Keratinocyte (primary cell): Measurements from ENCODE around the gene ICE2. TPM values are rescaled to one million over a fixed set of nuclear protein-coding genes. Genes with fewer than 3 reads are reported as not detected.

Source experiments
- DNase-seq: peaks from one replicate; pipeline ENCODE4 v3.0.0-alpha.2; 2011; ENCODE audit warnings: low read depth, missing footprints, low spot score
- FAIRE-seq: peaks from 2 replicates; lab custom pipeline; 2011; peaks lifted over from hg19 to GRCh38; lab: Jason Lieb, UNC
- H2AFZ ChIP-seq: 2 replicates; pipeline ENCODE4 v1.6.0; 2012; ENCODE audit warnings: low read length, control low read depth, inconsistent platforms; ENCODE audit not compliant: control insufficient read depth
- H3K27ac ChIP-seq: 2 replicates; pipeline ENCODE4 v1.5.1; 2011; ENCODE audit warnings: low read length; ENCODE audit not compliant: control insufficient read depth, insufficient read depth
- H3K27me3 ChIP-seq: 3 replicates; pipeline ENCODE4 v1.6.0; 2011; ENCODE audit warnings: low read length; ENCODE audit not compliant: control insufficient read depth, insufficient read depth; ENCODE audit errors: extremely low read depth
- H3K36me3 ChIP-seq, 2 experiments: 2 replicates in 1 of 2; 3 replicates in 1 of 2; pipeline ENCODE4 v1.5.1; 2011; ENCODE audit warnings: low read length in 2 of 2, mild to moderate bottlenecking in 1 of 2; ENCODE audit not compliant: control insufficient read depth in 2 of 2, insufficient read depth in 2 of 2; ENCODE audit errors: extremely low read depth in 1 of 2
- H3K4me1 ChIP-seq: 3 replicates; pipeline ENCODE4 v1.5.1; 2011; ENCODE audit warnings: low read length; ENCODE audit not compliant: control insufficient read depth, insufficient read depth; ENCODE audit errors: extremely low read depth
- H3K4me2 ChIP-seq: 3 replicates; pipeline ENCODE4 v1.6.0; 2011; ENCODE audit warnings: low read depth, low read length; ENCODE audit not compliant: control insufficient read depth, insufficient read depth; ENCODE audit errors: extremely low read depth
- H3K4me3 ChIP-seq, 3 experiments: fragments of 200-600 bp in 1 of 3; sonication (generic) in 1 of 3; 2 replicates in 2 of 3; 3 replicates in 1 of 3; pipeline ENCODE4 v1.5.1; 2011 to 2016; ENCODE audit warnings: low read length in 3 of 3, mild to moderate bottlenecking in 3 of 3, control low read depth in 2 of 3, inconsistent platforms in 1 of 3, low read depth in 1 of 3, mixed read lengths in 1 of 3, mixed run types in 1 of 3, moderate library complexity in 1 of 3; ENCODE audit not compliant: control insufficient read depth in 2 of 3, insufficient read depth in 2 of 3; ENCODE audit errors: extremely low read depth in 1 of 3
- H3K79me2 ChIP-seq: 2 replicates; pipeline ENCODE4 v1.6.0; 2012; ENCODE audit warnings: low read length; ENCODE audit not compliant: control insufficient read depth, insufficient read depth
- H3K9ac ChIP-seq: 3 replicates; pipeline ENCODE4 v1.6.0; 2011; ENCODE audit warnings: low read length; ENCODE audit not compliant: control insufficient read depth, insufficient read depth; ENCODE audit errors: extremely low read depth
- H3K9me1 ChIP-seq: 3 replicates; pipeline ENCODE4 v1.6.0; 2011; ENCODE audit warnings: low read length; ENCODE audit not compliant: control insufficient read depth, insufficient read depth; ENCODE audit errors: extremely low read depth
- H3K9me3 ChIP-seq: 2 replicates; pipeline ENCODE4 v1.5.1; 2012; ENCODE audit warnings: low read depth, low read length; ENCODE audit not compliant: control insufficient read depth
- H4K20me1 ChIP-seq: 3 replicates; pipeline ENCODE4 v1.6.0; 2011; ENCODE audit warnings: low read length; ENCODE audit not compliant: control insufficient read depth, insufficient read depth; ENCODE audit errors: extremely low read depth
- CTCF ChIP-seq, 3 experiments: IDR thresholded peaks in 1 of 3; conservative IDR thresholded peaks in 1 of 3; optimal IDR thresholded peaks in 1 of 3; 2 replicates in 2 of 3; 3 replicates in 1 of 3; pipeline versions ENCODE3 to v1.5.1; 2011; ENCODE audit warnings: low read length in 3 of 3, mild to moderate bottlenecking in 3 of 3, moderate library complexity in 2 of 3, control low read depth in 1 of 3, inconsistent platforms in 1 of 3; ENCODE audit not compliant: insufficient read depth in 2 of 3; ENCODE audit errors: extremely low read depth in 1 of 3
- EZH2 ChIP-seq: IDR thresholded peaks from one replicate; pipeline ENCODE4 v1.6.1; 2012; ENCODE audit warnings: inconsistent platforms, mild to moderate bottlenecking, low read length, moderate library complexity
- dilution Hi-C: fragments of 300-500 bp; cut with MboI; formaldehyde crosslinking; loops from one replicate; pipeline ENCODE4 v1.7.0; 2020; ENCODE audit warnings: low sequenced_read_pairs; ENCODE audit not compliant: extremely low pct_ligation_motif_present
- polyA plus RNA-seq, 5 experiments: library from polyadenylated mRNA; depleted of rRNA in 3 of 5; stranded (reverse) in 3 of 5; stranded (forward) in 1 of 5; unstranded in 1 of 5; fragments of >200 nt; gene quantifications; 1 replicate in 1 of 5; 2 replicates in 3 of 5; 3 replicates in 1 of 5; pipeline versions ENCODE4 v1.2.1 to v1.2.3, GENCODE V29; 2011 to 2012; ENCODE audit warnings: missing spikeins in 2 of 5, low read depth in 1 of 5, low replicate concordance in 1 of 5

The ICE2 gene
- polyA plus RNA-seq, 1 donor (not counting 4 experiments of a cell fraction or from before 2014, with no cell fraction given) = 34.1 TPM

DNA sequence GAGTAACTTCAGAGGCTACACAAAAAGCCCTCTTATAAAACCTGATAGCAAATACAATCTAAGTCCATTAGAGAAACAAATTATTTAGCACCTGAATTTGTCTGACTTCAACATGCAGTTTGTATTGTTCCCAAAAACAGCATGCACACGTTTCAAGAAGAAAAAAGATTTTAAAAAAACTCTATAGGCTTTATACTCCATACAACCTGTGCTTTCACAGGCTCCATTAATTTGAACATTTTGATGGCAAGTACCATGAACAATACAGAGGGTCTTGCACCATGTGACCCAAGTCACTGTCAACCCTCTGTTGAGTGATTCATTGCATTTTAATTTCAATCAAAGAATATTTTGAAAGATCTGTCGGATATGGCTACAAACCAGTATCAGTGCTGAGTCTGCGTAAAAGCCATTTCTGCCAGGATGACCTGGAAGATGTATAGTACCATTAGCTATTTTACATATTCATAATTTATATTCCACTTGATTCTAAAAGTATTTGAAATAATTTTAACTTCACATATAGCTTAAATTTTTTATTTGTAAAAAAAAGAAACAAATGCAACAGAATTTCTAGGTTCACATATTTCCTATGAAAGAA, 94.3 kb downstream of the ICE2 start:
- no peak for FAIRE-seq
- peaks cover 89% of the 10 kb centered on the region for H3K4me1 ChIP-seq
- no peak overlapping the region for H3K27ac ChIP-seq
- H3K9me3 ChIP-seq = no peaks in the 10 kb centered on the region
- H2AFZ ChIP-seq = no peak overlapping the region
- no peaks in the 10 kb centered on the region for H3K27me3 ChIP-seq
- peak overlapping the region; percentile 11 for H3K4me2 ChIP-seq
- H3K9me1 ChIP-seq = peaks cover 4% of the 10 kb centered on the region
- no peak overlapping the region for H3K9ac ChIP-seq
- DNase-seq = peak; percentile 54
- H3K79me2 ChIP-seq = peaks cover 86% of the 10 kb centered on the region
- TF ChIP-seq EZH2 = no peak
- no peak for TF ChIP-seq CTCF (optimal IDR thresholded peaks at IDR 0.05 in 1 of 3, IDR thresholded peaks at IDR 0.05 in 1 of 3, conservative IDR thresholded peaks at IDR 0.05 in 1 of 3; ENCODE audit: extremely low read depth in 1 of 3, insufficient read depth in 2 of 3, low read length in 3 of 3)
- H4K20me1 ChIP-seq = peaks cover 82% of the 10 kb centered on the region
- H3K4me3 ChIP-seq = no peak overlapping the region
- peaks cover 26 to 69% of the 10 kb centered on the region in 2 experiments for H3K36me3 ChIP-seq
- dilution Hi-C loops = no loop called here

GRCh38 chr15:60384053-60384452, 94.9 kb downstream of the ICE2 start:
- H2AFZ ChIP-seq = no peak overlapping the region
- dilution Hi-C loops = no loop called here
- no peak overlapping the region for H3K9ac ChIP-seq
- FAIRE-seq (no peak), DNase-seq (peak; percentile 35)
- H3K27ac ChIP-seq = no peak overlapping the region
- peaks cover 25 to 63% of the 10 kb centered on the region in 2 experiments for H3K36me3 ChIP-seq
- TF ChIP-seq EZH2 (no peak), CTCF (optimal IDR thresholded peaks at IDR 0.05 in 1 of 3, IDR thresholded peaks at IDR 0.05 in 1 of 3, conservative IDR thresholded peaks at IDR 0.05 in 1 of 3; ENCODE audit: extremely low read depth in 1 of 3, insufficient read depth in 2 of 3, low read length in 3 of 3) (no peak)
- no peak overlapping the region for H3K4me2 ChIP-seq
- peaks cover 89% of the 10 kb centered on the region for H3K4me1 ChIP-seq
- no peaks in the 10 kb centered on the region for H3K27me3 ChIP-seq
- H3K9me3 ChIP-seq = no peaks in the 10 kb centered on the region
- H4K20me1 ChIP-seq = peaks cover 77% of the 10 kb centered on the region
- peaks cover 80% of the 10 kb centered on the region for H3K79me2 ChIP-seq
- peaks cover 4% of the 10 kb centered on the region for H3K9me1 ChIP-seq
- no peak overlapping the region for H3K4me3 ChIP-seq
